ENCODE data around the gene CFHR5. TPM values are rescaled to one million over a fixed set of nuclear protein-coding genes. Genes with fewer than 3 reads are reported as not detected.

Gene CFHR5
- total and polyA plus RNA-seq, 2 of the 13 experiments (the other 11 are each of a cell fraction or from before 2014, with no cell fraction given), result not detected

Small RNA genes within 50 kb of the gene (small RNA-seq; reads per million reads assigned to genes)
- 0 reads per million in 3 experiments for gene AL139418.1 (ENCODE audit: insufficient read depth in 2 of 3, insufficient read length in 3 of 3, low read depth in 2 of 3, low replicate concordance in 1 of 3)

Other genes with a start within 250 kb of the CFHR5 start
- gene CFHR3, start 202.7 kb upstream of the CFHR5 start, total RNA-seq (2016; rRNA removed; fragmentation: Illumina TruSeq; extraction: Trizol), result not detected in 2 replicates
- gene CFHR3, start 202.7 kb upstream of the CFHR5 start, polyA plus RNA-seq (2011; rRNA removed), result not detected in 2 replicates
- gene CFHR1, start 157.8 kb upstream of the CFHR5 start, total RNA-seq (2016; rRNA removed; fragmentation: Illumina TruSeq; extraction: Trizol), result not detected in 2 replicates
- not detected in 2 replicates for gene CFHR1, start 157.8 kb upstream of the CFHR5 start, polyA plus RNA-seq (2011; rRNA removed)
- gene CFHR4, start 89.5 kb upstream of the CFHR5 start, total RNA-seq (2016; rRNA removed; fragmentation: Illumina TruSeq; extraction: Trizol), result not detected in 2 replicates
- gene CFHR4, start 89.5 kb upstream of the CFHR5 start, polyA plus RNA-seq (2011; rRNA removed), result not detected in 2 replicates
- not detected in 2 replicates for gene CFHR2, start 33.8 kb upstream of the CFHR5 start, total RNA-seq (2016; rRNA removed; fragmentation: Illumina TruSeq; extraction: Trizol)
- gene CFHR2, start 33.8 kb upstream of the CFHR5 start, polyA plus RNA-seq (2011; rRNA removed), result 0.08 TPM in 1 of 2 replicates, not detected in the other
- 1.9 and 2.7 TPM in 2 replicates for gene F13B, start 89.7 kb downstream of the CFHR5 start, total RNA-seq (2016; rRNA removed; fragmentation: Illumina TruSeq; extraction: Trizol)
- 0.41 and 1.1 TPM in 2 replicates for gene F13B, start 89.7 kb downstream of the CFHR5 start, polyA plus RNA-seq (2011; rRNA removed)
- gene ASPM, start 169.1 kb downstream of the CFHR5 start, total RNA-seq (2016; rRNA removed; fragmentation: Illumina TruSeq; extraction: Trizol), result 29.1 and 35.8 TPM in 2 replicates
- 4.2 and 7.7 TPM in 2 replicates for gene ASPM, start 169.1 kb downstream of the CFHR5 start, polyA plus RNA-seq (2011; rRNA removed)
- 6.3 and 10.7 TPM in 2 replicates for gene ZBTB41, start 223.7 kb downstream of the CFHR5 start, total RNA-seq (2016; rRNA removed; fragmentation: Illumina TruSeq; extraction: Trizol)
- gene ZBTB41, start 223.7 kb downstream of the CFHR5 start, polyA plus RNA-seq (2011; rRNA removed), result 1.2 and 1.6 TPM in 2 replicates

All from HepG2 (cell line).